ENCODE measurements around the gene ZNF267.

ZNF267 gene

GRCh38 chr16:31875112-31875803 is 1.7 kb downstream of the ZNF267 start:
- Histone ChIP-seq H3K23ac (ENCODE audit: low read depth, low read length, poor library complexity) (no peak overlapping the region), H3K4me3 (ENCODE audit: low read length in 2 of 2) (peak overlapping the region in 1 of 2 donors; percentile 87), H4K8ac (ENCODE audit: low read depth, low read length) (no peak overlapping the region), H2BK120ac (ENCODE audit: low read depth, low read length) (no peak overlapping the region), H3K18ac (ENCODE audit: low read length) (no peak overlapping the region), H4K91ac (ENCODE audit: low read depth, low read length, poor library complexity) (no peak overlapping the region), H3K9me3 (replicated peaks in 1 of 2; ENCODE audit: control insufficient read depth in 2 of 2, insufficient read depth in 1 of 2, low read depth in 1 of 2, low read length in 2 of 2) (peaks cover 0 to 38% of the 10 kb centered on the region in 2 donors), H3K4me1 (ENCODE audit: control insufficient read depth in 2 of 2, insufficient read depth in 1 of 2, low read depth in 1 of 2, low read length in 2 of 2) (peaks cover 8 to 16% of the 10 kb centered on the region in 2 donors), H3K9ac (ENCODE audit: low read depth, low read length, poor library complexity) (no peak overlapping the region), H3K14ac (ENCODE audit: low read length) (no peak overlapping the region), H2AK5ac (ENCODE audit: low read depth, low read length) (no peak overlapping the region), H3K4ac (ENCODE audit: low read length) (no peak overlapping the region), H2BK12ac (ENCODE audit: low read length) (no peak overlapping the region), H2BK5ac (ENCODE audit: low read length) (no peak overlapping the region), H3K79me1 (ENCODE audit: low read depth, low read length) (peaks cover 5% of the 10 kb centered on the region), H3K4me2 (ENCODE audit: insufficient read depth, low read length, poor library complexity, severe bottlenecking) (no peak overlapping the region), H3K27ac (replicated peaks; ENCODE audit: low read length) (no peak overlapping the region), H3K36me3 (replicated peaks in 1 of 2; ENCODE audit: control insufficient read depth in 2 of 2, insufficient read depth in 2 of 2, low read length in 2 of 2) (peaks cover 3 to 48% of the 10 kb centered on the region in 2 donors), H3K27me3 (ENCODE audit: control insufficient read depth in 3 of 3, insufficient read depth in 3 of 3, low read depth in 1 of 3, low read length in 3 of 3) (no peaks in the 10 kb centered on the region), H2AFZ (ENCODE audit: low read length) (no peak overlapping the region), H2BK15ac (ENCODE audit: low read length) (no peak overlapping the region)
- no peak for DNase-seq (ENCODE audit: low spot score)
- no CpG with 5 or more reads among the region's 5 CpGs for WGBS, 2 donors (ENCODE audit: extremely low coverage in 2 of 2, insufficient read length in 2 of 2, insufficient replicate concordance in 1 of 2)

- Histone ChIP-seq H3K9ac (ENCODE audit: low read depth, low read length, poor library complexity) (no peak overlapping the region), H3K4ac (ENCODE audit: low read length) (no peak overlapping the region), H2BK12ac (ENCODE audit: low read length) (no peak overlapping the region), H2AFZ (ENCODE audit: low read length) (no peak overlapping the region), H2BK5ac (ENCODE audit: low read length) (no peak overlapping the region), H3K27me3 (ENCODE audit: control insufficient read depth in 3 of 3, insufficient read depth in 3 of 3, low read depth in 1 of 3, low read length in 3 of 3) (no peaks in the 10 kb centered on the region), H3K4me1 (ENCODE audit: control insufficient read depth in 2 of 2, insufficient read depth in 1 of 2, low read depth in 1 of 2, low read length in 2 of 2) (peaks cover 8 to 16% of the 10 kb centered on the region in 2 donors), H2AK5ac (ENCODE audit: low read depth, low read length) (no peak overlapping the region), H3K4me3 (ENCODE audit: low read length in 2 of 2) (no peak overlapping the region), H3K36me3 (replicated peaks in 1 of 2; ENCODE audit: control insufficient read depth in 2 of 2, insufficient read depth in 2 of 2, low read length in 2 of 2) (peaks cover 3 to 56% of the 10 kb centered on the region in 2 donors), H4K91ac (ENCODE audit: low read depth, low read length, poor library complexity) (no peak overlapping the region), H4K8ac (ENCODE audit: low read depth, low read length) (no peak overlapping the region), H3K14ac (ENCODE audit: low read length) (no peak overlapping the region), H3K23ac (ENCODE audit: low read depth, low read length, poor library complexity) (no peak overlapping the region), H3K27ac (replicated peaks; ENCODE audit: low read length) (no peak overlapping the region), H3K18ac (ENCODE audit: low read length) (no peak overlapping the region), H2BK15ac (ENCODE audit: low read length) (no peak overlapping the region), H3K9me3 (replicated peaks in 1 of 2; ENCODE audit: control insufficient read depth in 2 of 2, insufficient read depth in 1 of 2, low read depth in 1 of 2, low read length in 2 of 2) (peaks cover 0 to 45% of the 10 kb centered on the region in 2 donors), H3K79me1 (ENCODE audit: low read depth, low read length) (peaks cover 5% of the 10 kb centered on the region), H3K4me2 (ENCODE audit: insufficient read depth, low read length, poor library complexity, severe bottlenecking) (no peak overlapping the region), H2BK120ac (ENCODE audit: low read depth, low read length) (no peak overlapping the region)
- no peak for DNase-seq (ENCODE audit: low spot score)
- whole genome bisulfite sequencing, 2 donors (ENCODE audit: extremely low coverage in 2 of 2, insufficient read length in 2 of 2, insufficient replicate concordance in 1 of 2): no CpG with 5 or more reads among the region's 4 CpGs
These were observed 2.4 kb downstream of the ZNF267 start for GRCh38 chr16:31875928-31876547.

GRCh38 chr16:31876951-31877828 is 3.6 kb downstream of the ZNF267 start:
- H3K4me3 ChIP-seq (ENCODE audit: low read length in 2 of 2): no peak overlapping the region
- H2BK5ac ChIP-seq (ENCODE audit: low read length): no peak overlapping the region
- H3K4me2 ChIP-seq (ENCODE audit: insufficient read depth, low read length, poor library complexity, severe bottlenecking): no peak overlapping the region
- DNase-seq (ENCODE audit: low spot score): no peak
- peaks cover 5% of the 10 kb centered on the region for H3K79me1 ChIP-seq (ENCODE audit: low read depth, low read length)
- no peak overlapping the region for H3K18ac ChIP-seq (ENCODE audit: low read length)
- H3K36me3 ChIP-seq (replicated peaks in 1 of 2; ENCODE audit: control insufficient read depth in 2 of 2, insufficient read depth in 2 of 2, low read length in 2 of 2): peaks cover 3 to 67% of the 10 kb centered on the region in 2 donors
- H4K91ac ChIP-seq (ENCODE audit: low read depth, low read length, poor library complexity): no peak overlapping the region
- H3K9me3 ChIP-seq (replicated peaks in 1 of 2; ENCODE audit: control insufficient read depth in 2 of 2, insufficient read depth in 1 of 2, low read depth in 1 of 2, low read length in 2 of 2): peaks cover 0 to 53% of the 10 kb centered on the region in 2 donors
- no peak overlapping the region for H3K27ac ChIP-seq (replicated peaks; ENCODE audit: low read length)
- no CpG with 5 or more reads among the region's 5 CpGs for WGBS, 2 donors (ENCODE audit: extremely low coverage in 2 of 2, insufficient read length in 2 of 2, insufficient replicate concordance in 1 of 2)
- H3K4me1 ChIP-seq (ENCODE audit: control insufficient read depth in 2 of 2, insufficient read depth in 1 of 2, low read depth in 1 of 2, low read length in 2 of 2): peaks cover 8 to 16% of the 10 kb centered on the region in 2 donors
- no peak overlapping the region for H2AFZ ChIP-seq (ENCODE audit: low read length)
- no peaks in the 10 kb centered on the region for H3K27me3 ChIP-seq (ENCODE audit: control insufficient read depth in 3 of 3, insufficient read depth in 3 of 3, low read depth in 1 of 3, low read length in 3 of 3)
- no peak overlapping the region for H2BK120ac ChIP-seq (ENCODE audit: low read depth, low read length)
- H4K8ac ChIP-seq (ENCODE audit: low read depth, low read length): no peak overlapping the region
- H2BK15ac ChIP-seq (ENCODE audit: low read length): no peak overlapping the region
- H3K23ac ChIP-seq (ENCODE audit: low read depth, low read length, poor library complexity): no peak overlapping the region
- no peak overlapping the region for H3K4ac ChIP-seq (ENCODE audit: low read length)
- no peak overlapping the region for H3K9ac ChIP-seq (ENCODE audit: low read depth, low read length, poor library complexity)
- H2AK5ac ChIP-seq (ENCODE audit: low read depth, low read length): no peak overlapping the region
- H3K14ac ChIP-seq (ENCODE audit: low read length): no peak overlapping the region
- H2BK12ac ChIP-seq (ENCODE audit: low read length): no peak overlapping the region

Measured in neuronal stem cell (in vitro differentiated cells).